Ureter (tissue), 1 donor: Measurements from ENCODE around the gene GPR61. TPM values are rescaled to one million over a fixed set of nuclear protein-coding genes. Genes with fewer than 3 reads are reported as not detected.

Experiments
- DNase-seq: peaks from one replicate; pipeline ENCODE4 v3.0.0-alpha.2; 2020; ENCODE audit warnings: low spot score
- total RNA-seq: library from RNA; stranded (reverse); gene quantifications from one replicate; pipeline ENCODE4 v1.2.4, GENCODE V29; 2023
- donor health status: DM: yes; HTN: yes; CAD: no.

GPR61 gene
- total RNA-seq, 1 donor from 2014 or later: not detected

- no peak for DNase-seq
Observed at GRCh38 chr1:109535481-109535880, 4.2 kb upstream of the GPR61 start.

GRCh38 chr1:109535971-109536491 lies 3.6 kb upstream of the GPR61 start:
- DNase-seq: no peak

GRCh38 chr1:109537450-109538178 lies 2.1 kb upstream of the GPR61 start:
- DNase-seq: no peak

GRCh38 chr1:109538827-109539555 lies 681 bp upstream of the GPR61 start:
- DNase-seq: no peak

- no peak for DNase-seq
Observed at GRCh38 chr1:109541102-109541501, 1.4 kb downstream of the GPR61 start.

- DNase-seq: no peak
Observed at GRCh38 chr1:109542657-109543056, 3.0 kb downstream of the GPR61 start.

- no peak for DNase-seq
Observed at GRCh38 chr1:109543283-109543987, 3.8 kb downstream of the GPR61 start.

- no peak for DNase-seq
Observed at GRCh38 chr1:109543988-109544735, 4.5 kb downstream of the GPR61 start.

GRCh38 chr1:109546311-109547109 lies 6.8 kb downstream of the GPR61 start:
- peak; percentile 92 for DNase-seq

- DNase-seq: no peak
Observed at GRCh38 chr1:109547463-109548320, 8.0 kb downstream of the GPR61 start.

- peak; percentile 98 for DNase-seq
Observed at GRCh38 chr1:109548321-109549267, 8.9 kb downstream of the GPR61 start, which contains the start of gene GNAI3. GNAI3 (plus strand) TSS chr1:109548615; CDS start chr1:109548721, 106 bp downstream.

GRCh38 chr1:109556563-109556962 lies 16.9 kb downstream of the GPR61 start:
- no peak for DNase-seq

GRCh38 chr1:109557520-109557919 lies 17.8 kb downstream of the GPR61 start:
- no peak for DNase-seq

GRCh38 chr1:109559995-109560394 lies 20.3 kb downstream of the GPR61 start:
- DNase-seq: no peak

- DNase-seq: no peak
Observed at GRCh38 chr1:109564194-109564878, 24.7 kb downstream of the GPR61 start.

GRCh38 chr1:109565241-109565640 lies 25.6 kb downstream of the GPR61 start:
- no peak for DNase-seq

- DNase-seq: no peak
Observed at GRCh38 chr1:109566982-109567381, 27.3 kb downstream of the GPR61 start.
